GM21515 (cell line): ENCODE measurements around the gene MAP3K21.

ENCODE experiments used
- ATAC-seq: cut with Tn5 transposase; IDR thresholded peaks from one replicate; pipeline ENCODE4 v1.9.1; 2021; ENCODE audit not compliant: unreplicated experiment

MAP3K21 gene

GRCh38 chr1:233357595-233358397, 30.3 kb downstream of the MAP3K21 start:
- ATAC-seq, result no peak

GRCh38 chr1:233359431-233359830, 31.9 kb downstream of the MAP3K21 start:
- no peak for ATAC-seq

DNA sequence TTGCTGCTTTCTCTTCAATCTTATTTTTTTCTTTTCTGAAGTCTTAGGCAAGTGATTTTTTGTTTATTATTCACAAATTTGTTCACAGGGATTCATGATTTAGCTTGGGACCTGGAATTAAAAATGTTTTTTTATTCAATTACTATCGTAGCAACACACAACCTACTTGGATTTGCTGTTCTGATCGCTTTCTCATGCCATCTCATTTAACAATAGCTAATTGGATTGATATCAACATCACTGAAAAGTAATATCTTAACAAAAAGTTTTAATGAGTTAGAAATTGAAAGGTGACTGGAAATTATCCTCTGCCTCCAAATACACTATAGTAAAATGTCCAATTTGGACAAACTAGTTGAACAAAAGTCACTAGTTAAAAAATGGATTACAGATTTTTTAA, 32.4 kb downstream of the MAP3K21 start:
- ATAC-seq, result no peak

DNA sequence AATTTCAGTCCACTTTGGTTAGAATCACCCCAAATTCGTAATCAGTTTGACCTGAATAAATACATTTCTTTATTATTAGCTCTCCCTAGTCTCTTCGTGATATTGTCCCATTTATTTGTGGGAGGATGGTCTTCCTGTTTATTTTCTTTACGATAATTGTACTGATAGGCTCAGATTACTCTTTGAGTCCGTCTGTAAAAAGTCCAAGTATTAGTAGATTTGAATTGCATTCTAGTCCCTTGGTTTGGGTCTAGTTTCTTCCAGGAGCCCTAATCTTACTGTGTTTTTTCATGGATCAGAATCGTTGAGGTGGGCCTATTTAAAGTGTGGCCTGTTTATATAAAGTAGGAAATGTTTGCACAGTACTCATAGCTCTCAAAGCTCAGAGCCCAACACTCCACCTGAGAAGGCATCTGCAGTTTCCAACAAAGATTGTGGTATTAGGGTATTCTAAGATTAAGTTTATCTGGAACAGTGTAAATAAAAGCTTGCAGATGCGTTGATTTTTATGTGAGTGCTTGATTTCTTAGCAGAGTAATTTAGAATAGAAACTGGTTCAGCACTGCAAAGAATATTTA, 33.1 kb downstream of the MAP3K21 start:
- ATAC-seq, result no peak

- ATAC-seq, result no peak
Measured at GRCh38 chr1:233361876-233362275, 34.4 kb downstream of the MAP3K21 start.

DNA sequence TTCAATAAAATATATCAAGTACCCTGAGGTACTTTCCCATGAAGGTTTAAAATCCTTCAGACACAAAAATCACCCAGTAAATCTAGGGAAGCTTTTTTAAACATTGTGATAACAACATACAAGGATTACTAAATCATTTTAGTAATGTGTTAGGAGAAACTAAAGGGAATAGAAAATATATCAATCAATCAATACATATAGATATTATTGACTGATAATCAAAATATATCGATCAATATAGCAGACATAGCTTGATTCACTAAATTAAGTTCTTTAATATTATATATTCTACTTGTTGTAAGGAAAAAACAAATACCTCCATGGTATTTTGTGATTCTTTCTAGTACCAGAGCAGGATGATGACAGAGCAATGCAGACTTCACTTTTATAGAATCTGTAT, 35.2 kb downstream of the MAP3K21 start:
- no peak for ATAC-seq

- no peak for ATAC-seq
Measured at GRCh38 chr1:233364026-233364425, 36.5 kb downstream of the MAP3K21 start.

DNA sequence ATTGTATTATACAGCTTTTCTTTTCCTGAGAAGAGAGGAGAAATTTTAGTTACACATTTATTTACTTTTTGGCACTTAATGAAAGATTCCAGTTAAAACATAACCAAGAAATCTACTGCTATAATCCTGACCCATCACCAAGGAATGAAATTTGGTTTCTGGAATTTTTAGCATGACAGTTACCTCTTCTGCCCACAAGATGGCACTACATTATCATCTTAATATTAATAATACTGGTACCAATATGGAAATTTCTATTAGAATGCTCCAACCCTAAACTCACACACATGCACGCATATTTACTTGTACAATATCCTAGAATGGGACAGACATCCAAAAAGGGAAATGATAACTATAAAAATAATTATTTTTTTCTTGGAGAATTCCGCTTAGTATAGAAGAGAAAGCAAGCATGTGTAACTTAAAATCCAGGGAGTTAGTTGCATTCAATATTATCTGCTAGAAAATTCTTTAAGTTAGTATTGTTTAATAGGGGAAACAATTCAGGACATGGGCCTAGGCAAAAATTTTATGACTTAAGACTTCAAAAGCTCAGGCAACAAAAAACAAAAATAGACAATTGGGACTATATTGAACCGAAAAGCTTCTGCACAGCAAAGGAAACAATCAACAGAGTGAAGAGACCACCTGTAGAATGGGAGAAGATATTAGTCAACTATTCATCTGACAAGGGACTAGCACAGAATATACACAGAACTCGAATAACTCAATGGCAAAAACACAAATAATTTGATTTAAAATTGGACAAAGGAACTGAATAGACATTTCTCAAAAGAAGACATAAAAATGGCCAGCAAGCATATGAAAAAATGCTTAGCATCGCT, 37.4 kb downstream of the MAP3K21 start:
- ATAC-seq, result no peak

DNA sequence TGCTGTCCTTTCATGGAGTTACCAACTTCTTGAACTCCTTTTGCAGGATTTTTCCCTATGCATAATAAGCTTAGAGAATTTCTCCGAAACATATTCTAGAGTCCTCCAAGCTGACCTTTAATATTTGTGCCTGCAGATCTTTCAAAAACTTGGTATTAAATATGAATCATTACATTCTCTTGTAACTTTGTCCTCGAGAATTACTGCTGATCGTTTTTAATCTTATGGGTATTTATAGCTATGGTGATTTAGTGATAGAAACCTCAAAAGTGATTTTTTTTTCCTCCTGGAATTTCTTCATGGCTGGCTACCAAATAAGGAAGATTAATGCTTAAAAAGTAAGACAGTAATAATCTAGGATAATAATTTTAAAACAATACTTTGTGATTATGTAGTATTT, 39.1 kb downstream of the MAP3K21 start:
- no peak for ATAC-seq

GRCh38 chr1:233367057-233367803, 39.7 kb downstream of the MAP3K21 start:
- ATAC-seq, result no peak

- no peak for ATAC-seq
Measured at GRCh38 chr1:233368106-233368788, 40.7 kb downstream of the MAP3K21 start.

GRCh38 chr1:233368789-233369130, 41.2 kb downstream of the MAP3K21 start:
- no peak for ATAC-seq

DNA sequence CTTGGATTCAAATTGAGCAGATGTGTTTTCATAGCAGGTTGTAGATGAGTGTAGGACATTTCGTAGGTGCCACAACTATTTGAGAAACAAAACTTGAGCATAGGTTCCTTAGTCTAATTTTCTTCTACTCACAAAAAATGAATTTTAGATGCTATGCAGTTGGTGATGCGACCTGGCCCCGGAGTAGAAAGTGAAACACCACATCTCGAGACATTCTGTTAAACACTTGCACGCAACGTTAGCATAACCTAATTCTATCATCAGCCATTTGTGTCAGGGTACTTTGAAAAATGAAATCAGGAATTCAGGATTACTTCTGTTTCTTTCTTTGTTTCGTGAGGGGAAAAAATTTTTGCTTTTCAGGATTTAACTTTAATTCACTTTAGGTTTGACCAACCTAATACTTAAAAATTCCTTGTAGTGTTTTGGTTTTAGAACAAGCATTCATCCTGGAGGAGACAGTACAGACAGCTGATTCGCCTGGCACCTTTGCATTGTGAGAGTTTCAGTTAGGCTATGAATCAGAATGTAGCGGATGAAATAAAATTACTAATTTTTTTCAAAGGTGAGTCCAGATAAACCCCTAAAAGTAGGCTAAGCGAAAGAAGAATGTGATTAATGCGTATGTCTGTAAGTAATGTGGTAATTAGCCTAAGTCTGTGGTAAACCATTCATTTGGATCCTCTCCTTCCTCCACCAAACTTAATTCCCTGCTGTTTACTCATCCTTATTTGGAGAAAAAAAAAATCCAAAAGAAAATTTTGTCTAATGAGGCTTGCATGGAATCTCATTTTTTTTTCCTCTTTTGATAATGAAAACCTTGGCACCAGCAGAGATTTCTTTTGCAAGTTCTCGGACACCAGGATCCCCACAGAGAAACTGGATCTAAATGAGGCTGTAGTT, 44.9 kb downstream of the MAP3K21 start:
- no peak for ATAC-seq

DNA sequence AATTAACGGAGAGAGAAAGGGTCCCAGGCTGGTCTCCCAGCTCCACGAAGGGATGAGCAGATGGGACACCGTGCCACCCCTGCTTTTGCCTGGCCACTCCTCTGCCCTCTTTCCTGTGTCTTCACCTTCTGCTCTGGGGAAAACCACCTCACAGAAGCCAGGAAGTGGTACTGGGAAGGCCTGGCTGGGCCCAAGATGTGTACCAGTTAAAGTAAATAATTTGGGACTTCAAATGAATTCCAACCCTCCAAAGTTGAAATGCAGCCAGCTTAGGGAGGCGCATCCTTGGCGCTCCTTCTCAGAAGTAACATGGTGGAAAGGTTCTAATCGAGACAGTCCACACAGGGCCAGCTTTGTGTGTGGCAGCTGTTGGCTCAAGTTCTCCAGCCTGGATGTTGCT, 45.7 kb downstream of the MAP3K21 start:
- no peak for ATAC-seq

DNA sequence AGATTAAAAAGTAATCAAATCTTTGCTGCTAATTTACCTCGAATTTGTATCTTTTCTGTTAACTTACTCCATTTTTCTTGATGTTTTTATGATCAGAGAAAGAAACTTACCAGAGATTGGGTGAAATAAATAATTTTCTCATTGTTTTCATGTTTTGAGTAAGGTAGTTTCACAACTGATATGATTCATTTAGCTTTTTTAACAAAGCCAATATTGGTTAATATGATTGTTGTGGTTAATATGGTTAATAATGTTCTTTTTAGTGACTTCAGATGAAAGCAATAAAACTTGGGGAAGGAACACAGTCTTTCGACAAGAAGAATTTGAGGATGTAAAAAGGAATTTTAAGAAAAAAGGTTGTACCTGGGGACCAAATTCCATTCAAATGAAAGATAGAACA, 48.1 kb downstream of the MAP3K21 start:
- ATAC-seq, result no peak

GRCh38 chr1:233376382-233377110, 49.0 kb downstream of the MAP3K21 start:
- no peak for ATAC-seq

DNA sequence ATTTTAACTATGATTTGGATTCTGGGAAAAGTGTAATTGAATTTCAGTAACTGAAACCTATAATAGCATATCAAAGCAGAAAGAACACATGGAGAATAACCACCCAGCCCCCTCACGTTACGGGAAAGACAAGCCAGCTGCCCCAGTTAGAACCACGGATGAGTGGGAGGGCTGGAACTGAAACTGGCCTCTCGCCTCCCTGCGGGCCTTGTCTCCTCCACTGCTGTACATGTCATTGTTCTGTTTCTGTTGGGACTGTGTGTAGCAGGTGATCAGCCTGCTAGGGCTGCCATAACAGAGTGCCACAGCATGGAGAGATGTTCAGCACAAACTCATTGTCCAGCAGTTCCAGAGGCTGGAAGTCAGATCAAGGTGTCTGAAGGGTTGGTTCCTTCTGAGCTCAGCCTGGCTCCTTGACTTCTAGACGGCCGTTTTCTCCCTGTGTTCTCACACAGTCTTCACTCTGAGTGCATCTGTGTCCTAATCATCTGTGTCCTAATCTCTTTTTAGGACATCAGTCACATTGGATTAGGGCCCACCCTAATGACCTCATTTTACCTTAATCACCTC, 52.4 kb downstream of the MAP3K21 start:
- peak; percentile 82 for ATAC-seq

DNA sequence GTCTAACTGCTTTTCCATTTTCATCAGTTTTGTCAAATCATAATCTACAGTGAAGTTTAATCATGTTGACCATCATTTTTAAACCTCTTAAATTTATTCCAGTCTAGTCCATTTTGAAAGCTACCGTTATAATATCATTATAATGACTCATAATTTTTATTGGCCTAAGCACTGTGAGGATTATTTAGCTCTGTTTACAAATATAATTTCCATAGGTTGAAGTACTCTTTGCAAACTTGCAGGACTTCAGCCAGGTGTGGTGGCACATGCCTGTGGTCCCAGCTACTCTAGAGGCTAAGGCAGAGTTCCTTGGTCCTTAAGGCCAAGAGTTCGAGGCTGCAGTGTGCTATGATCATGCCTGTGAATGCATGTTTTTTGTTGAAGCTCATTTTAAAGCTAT, 54.3 kb downstream of the MAP3K21 start:
- ATAC-seq, result no peak

DNA sequence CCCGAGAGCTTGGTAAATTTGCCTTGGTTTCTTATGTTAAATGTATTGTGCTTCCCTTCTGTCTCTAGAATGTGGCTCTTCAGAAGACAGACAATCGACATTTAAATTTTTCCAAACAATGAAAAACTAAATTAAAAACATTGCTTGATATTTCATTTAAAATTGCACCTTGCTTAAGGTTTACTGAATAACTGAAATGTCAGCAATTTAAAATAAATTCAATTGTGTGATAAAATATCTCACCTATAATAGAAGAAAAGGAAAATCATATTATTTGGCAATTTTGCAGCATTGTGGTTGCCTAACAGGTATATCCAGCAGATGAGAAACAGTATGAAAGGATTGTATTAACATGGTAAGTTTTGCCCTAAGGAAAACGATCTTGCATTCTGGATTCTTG, 56.5 kb downstream of the MAP3K21 start:
- no peak for ATAC-seq
